ENCODE measurements around the gene KNDC1.
"Not testable (repeated sequence)": the region's sequence is repeated elsewhere in the genome, so short reads cannot be mapped to it uniquely, and the experiment has no call there.

Gene KNDC1

DNA sequence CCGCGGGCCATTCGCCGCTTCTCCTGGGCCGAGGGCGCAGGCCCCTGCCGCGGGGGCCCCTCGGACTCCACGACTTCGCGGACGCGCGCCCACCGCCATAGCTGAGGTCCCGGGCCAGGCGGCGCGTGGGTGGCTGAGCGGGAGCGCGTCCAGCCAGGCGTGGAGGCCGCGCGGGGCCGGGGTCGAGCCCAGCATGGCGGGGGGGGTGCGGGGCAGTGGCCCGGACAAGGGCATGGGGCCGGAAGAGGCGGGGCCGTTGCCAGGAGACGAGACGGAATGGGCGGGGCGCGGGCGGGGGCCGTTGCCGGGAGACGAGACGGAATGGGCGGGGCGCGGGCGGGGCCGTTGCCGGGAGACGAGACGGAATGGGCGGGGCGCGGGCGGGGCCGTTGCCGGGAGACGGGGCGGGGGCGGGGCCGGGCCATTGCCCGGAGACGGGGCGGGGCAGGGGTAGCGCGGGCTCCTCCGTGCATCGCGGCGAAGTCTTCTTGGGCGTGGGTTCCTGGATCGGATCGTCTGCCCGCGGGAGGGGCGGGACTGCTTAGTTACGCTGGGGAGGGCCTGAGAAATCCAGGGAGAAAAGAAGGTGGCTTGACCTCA, 101.8 kb downstream of the KNDC1 start:
- Histone ChIP-seq H3K27ac (ENCODE audit: low read depth, low read length) (peak overlapping the region; percentile 70), H3K36me3 (ENCODE audit: control insufficient read depth in 1 of 2, insufficient read depth in 2 of 2, low read length in 2 of 2) (no peaks in the 10 kb centered on the region), H3K4me1 (ENCODE audit: control insufficient read depth in 1 of 2, insufficient read depth in 2 of 2, low read length in 2 of 2) (peaks cover 43 to 70% of the 10 kb centered on the region in 2 donors), H3K9me3 (ENCODE audit: control insufficient read depth in 1 of 2, low read length in 2 of 2) (no peaks in the 10 kb centered on the region), H3K4me3 (ENCODE audit: low read depth in 1 of 2, low read length in 2 of 2) (peak overlapping the region; percentile 62 to 71), H3K9ac (ENCODE audit: low read depth in 1 of 2, low read length in 2 of 2) (peak overlapping the region; percentile 43 to 69), H3K27me3 (ENCODE audit: control insufficient read depth in 1 of 2, insufficient read depth in 2 of 2, low read length in 2 of 2) (peaks cover 0 to 5% of the 10 kb centered on the region in 2 donors)

DNA sequence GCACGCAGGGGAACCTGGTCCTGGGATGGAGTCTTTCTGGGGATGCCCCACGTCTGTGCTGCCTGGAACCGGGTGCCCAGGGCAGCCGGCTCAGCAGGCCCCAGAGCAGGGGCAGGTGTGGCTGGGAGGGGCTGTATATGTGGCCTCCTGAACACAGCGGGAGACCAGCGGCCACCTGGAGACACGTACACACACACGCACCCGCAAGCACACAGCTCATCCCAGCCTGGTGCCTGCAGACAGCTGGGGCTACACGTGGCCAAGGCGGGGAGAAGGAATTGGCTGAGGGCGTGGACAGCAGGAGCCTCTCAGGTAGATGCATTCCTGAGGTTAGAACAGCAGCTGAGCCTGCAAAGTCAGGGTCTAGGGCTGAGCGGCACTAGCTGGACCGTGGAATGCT, 102.7 kb downstream of the KNDC1 start:
- Histone ChIP-seq H3K9ac (ENCODE audit: low read depth in 1 of 2, low read length in 2 of 2) (no peak overlapping the region), H3K27ac (ENCODE audit: low read depth, low read length) (no peak overlapping the region), H3K4me3 (ENCODE audit: low read depth in 1 of 2, low read length in 2 of 2) (no peak overlapping the region)

DNA sequence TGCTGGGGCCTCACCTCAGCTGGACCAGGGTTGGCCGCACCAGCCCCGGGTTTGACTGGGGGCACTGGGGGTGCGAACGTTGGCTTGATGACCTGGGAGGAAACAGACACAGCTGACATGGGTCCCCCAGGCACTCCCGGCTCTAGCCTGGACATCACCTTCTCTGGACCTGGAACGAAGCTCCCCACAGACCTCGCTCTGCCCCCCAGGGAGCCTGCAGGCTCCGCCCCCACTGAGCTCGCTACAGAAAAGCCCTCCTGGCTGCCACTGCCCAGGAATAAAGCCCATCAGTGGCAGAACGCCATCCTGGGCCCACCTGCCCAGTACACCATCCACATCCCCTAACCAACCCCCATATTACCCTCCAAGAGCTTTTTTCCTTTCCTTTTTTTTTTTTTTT, 103.7 kb downstream of the KNDC1 start:
- Histone ChIP-seq H3K4me1 (ENCODE audit: control insufficient read depth in 1 of 2, insufficient read depth in 2 of 2, low read length in 2 of 2) (peaks cover 31 to 53% of the 10 kb centered on the region in 2 donors), H3K36me3 (ENCODE audit: control insufficient read depth in 1 of 2, insufficient read depth in 2 of 2, low read length in 2 of 2) (no peaks in the 10 kb centered on the region), H3K9ac (ENCODE audit: low read depth in 1 of 2, low read length in 2 of 2) (no peak overlapping the region), H3K9me3 (ENCODE audit: control insufficient read depth in 1 of 2, low read length in 2 of 2) (no peaks in the 10 kb centered on the region), H3K4me3 (ENCODE audit: low read depth in 1 of 2, low read length in 2 of 2) (no peak overlapping the region), H3K27ac (ENCODE audit: low read depth, low read length) (no peak overlapping the region), H3K27me3 (ENCODE audit: control insufficient read depth in 1 of 2, insufficient read depth in 2 of 2, low read length in 2 of 2) (peaks cover 0 to 5% of the 10 kb centered on the region in 2 donors)

More for the DNA sequence above, 102.7 kb downstream of the KNDC1 start:
- H3K4me1 ChIP-seq (ENCODE audit: control insufficient read depth in 1 of 2, insufficient read depth in 2 of 2, low read length in 2 of 2): peaks cover 40 to 63% of the 10 kb centered on the region in 2 donors
- no peaks in the 10 kb centered on the region for H3K9me3 ChIP-seq (ENCODE audit: control insufficient read depth in 1 of 2, low read length in 2 of 2)
- no peaks in the 10 kb centered on the region for H3K36me3 ChIP-seq (ENCODE audit: control insufficient read depth in 1 of 2, insufficient read depth in 2 of 2, low read length in 2 of 2)
- peaks cover 0 to 5% of the 10 kb centered on the region in 2 donors for H3K27me3 ChIP-seq (ENCODE audit: control insufficient read depth in 1 of 2, insufficient read depth in 2 of 2, low read length in 2 of 2)

DNA sequence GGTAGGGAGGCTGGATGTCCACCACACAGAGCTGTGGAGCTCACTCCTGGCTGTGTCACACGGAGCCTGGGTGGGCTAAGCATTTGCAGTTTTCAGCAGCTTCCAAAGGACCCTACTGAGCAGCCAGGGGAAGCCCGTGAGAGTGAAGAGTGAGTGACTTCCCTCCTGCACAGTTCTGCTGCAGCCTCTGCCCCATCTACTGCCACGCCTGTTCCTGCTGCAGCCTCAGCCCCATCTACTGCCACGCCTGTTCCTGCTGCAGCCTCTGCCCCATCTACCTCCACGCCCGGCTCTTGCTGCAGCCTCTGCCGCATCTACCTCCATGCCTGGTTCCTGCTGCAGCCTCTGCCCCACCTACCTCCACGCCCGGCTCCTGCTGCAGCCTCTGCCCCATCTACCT, 104.4 kb downstream of the KNDC1 start:
- H3K4me1 ChIP-seq (ENCODE audit: control insufficient read depth in 1 of 2, insufficient read depth in 2 of 2, low read length in 2 of 2): peaks cover 23 to 45% of the 10 kb centered on the region in 2 donors
- peaks cover 0 to 5% of the 10 kb centered on the region in 2 donors for H3K27me3 ChIP-seq (ENCODE audit: control insufficient read depth in 1 of 2, insufficient read depth in 2 of 2, low read length in 2 of 2)
- H3K4me3 ChIP-seq (ENCODE audit: low read depth in 1 of 2, low read length in 2 of 2): no peak overlapping the region
- no peaks in the 10 kb centered on the region for H3K9me3 ChIP-seq (ENCODE audit: control insufficient read depth in 1 of 2, low read length in 2 of 2)
- H3K27ac ChIP-seq (ENCODE audit: low read depth, low read length): no peak overlapping the region
- H3K9ac ChIP-seq (ENCODE audit: low read depth in 1 of 2, low read length in 2 of 2): no peak overlapping the region
- no peaks in the 10 kb centered on the region for H3K36me3 ChIP-seq (ENCODE audit: control insufficient read depth in 1 of 2, insufficient read depth in 2 of 2, low read length in 2 of 2)

DNA sequence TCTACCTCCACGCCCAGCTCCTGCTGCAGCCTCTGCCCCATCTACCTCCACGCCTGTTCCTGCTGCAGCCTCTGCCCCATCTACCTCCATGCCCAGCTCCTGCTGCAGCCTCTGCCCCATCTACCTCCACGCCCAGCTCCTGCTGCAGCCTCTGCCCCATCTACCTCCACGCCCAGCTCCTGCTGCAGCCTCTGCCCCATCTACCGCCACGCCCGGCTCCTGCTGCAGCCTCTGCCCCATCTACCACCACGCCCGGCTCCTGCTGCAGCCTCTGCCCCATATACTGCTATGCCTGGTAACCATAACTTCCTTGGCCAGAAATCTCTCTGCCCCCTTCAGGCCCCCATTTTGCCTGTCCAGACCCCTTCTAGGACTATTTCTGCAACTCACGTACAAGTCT, 105.0 kb downstream of the KNDC1 start:
- not testable (repeated sequence) for H3K27ac ChIP-seq (ENCODE audit: low read depth, low read length); H3K9ac ChIP-seq (ENCODE audit: low read depth in 1 of 2, low read length in 2 of 2); H3K4me3 ChIP-seq (ENCODE audit: low read depth in 1 of 2, low read length in 2 of 2); H3K27me3 ChIP-seq (ENCODE audit: control insufficient read depth in 1 of 2, insufficient read depth in 2 of 2, low read length in 2 of 2); H3K9me3 ChIP-seq (ENCODE audit: control insufficient read depth in 1 of 2, low read length in 2 of 2); H3K36me3 ChIP-seq (ENCODE audit: control insufficient read depth in 1 of 2, insufficient read depth in 2 of 2, low read length in 2 of 2)
- peaks cover 17 to 40% of the 10 kb centered on the region in 2 donors for H3K4me1 ChIP-seq (ENCODE audit: control insufficient read depth in 1 of 2, insufficient read depth in 2 of 2, low read length in 2 of 2)

DNA sequence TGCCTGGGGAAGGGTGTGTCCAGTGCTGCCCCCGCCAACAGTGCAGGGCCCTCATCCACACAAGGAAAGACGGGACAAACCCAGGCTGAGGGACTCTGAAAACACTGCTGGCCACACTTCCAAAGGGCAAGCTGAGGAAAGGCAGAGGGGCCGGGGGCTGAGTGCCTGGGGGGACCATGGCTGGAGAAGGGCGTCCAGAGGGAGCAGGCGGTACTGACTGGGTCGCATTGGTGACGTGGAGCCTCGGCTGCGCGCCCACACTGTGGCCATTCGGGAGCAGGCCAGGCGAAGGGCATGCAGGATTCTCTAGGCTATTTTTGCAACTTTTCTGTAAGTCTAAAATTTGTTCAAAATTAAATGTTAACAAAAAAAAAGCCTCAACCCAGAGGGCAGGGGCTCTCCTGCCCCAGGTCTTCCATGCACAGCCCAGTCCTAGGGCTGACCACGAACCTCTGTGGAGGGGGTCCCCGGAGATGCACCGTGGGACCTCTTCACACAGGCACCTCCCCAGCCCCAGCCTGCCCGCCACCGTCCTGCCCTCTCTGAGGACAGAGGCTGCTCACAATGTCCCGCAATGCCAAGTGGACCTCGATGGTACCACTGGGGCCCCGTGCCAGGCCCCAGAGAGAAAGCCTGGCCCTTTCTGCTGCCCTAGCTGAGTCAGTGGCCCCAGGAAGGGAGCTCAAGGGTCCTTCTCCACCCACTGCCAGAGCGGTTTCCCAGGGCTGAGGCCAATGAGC, 106.2 kb downstream of the KNDC1 start:
- Histone ChIP-seq H3K27me3 (ENCODE audit: control insufficient read depth in 1 of 2, insufficient read depth in 2 of 2, low read length in 2 of 2) (peaks cover 0 to 5% of the 10 kb centered on the region in 2 donors), H3K9me3 (ENCODE audit: control insufficient read depth in 1 of 2, low read length in 2 of 2) (no peaks in the 10 kb centered on the region), H3K36me3 (ENCODE audit: control insufficient read depth in 1 of 2, insufficient read depth in 2 of 2, low read length in 2 of 2) (peaks cover 3 to 5% of the 10 kb centered on the region in 2 donors)

DNA sequence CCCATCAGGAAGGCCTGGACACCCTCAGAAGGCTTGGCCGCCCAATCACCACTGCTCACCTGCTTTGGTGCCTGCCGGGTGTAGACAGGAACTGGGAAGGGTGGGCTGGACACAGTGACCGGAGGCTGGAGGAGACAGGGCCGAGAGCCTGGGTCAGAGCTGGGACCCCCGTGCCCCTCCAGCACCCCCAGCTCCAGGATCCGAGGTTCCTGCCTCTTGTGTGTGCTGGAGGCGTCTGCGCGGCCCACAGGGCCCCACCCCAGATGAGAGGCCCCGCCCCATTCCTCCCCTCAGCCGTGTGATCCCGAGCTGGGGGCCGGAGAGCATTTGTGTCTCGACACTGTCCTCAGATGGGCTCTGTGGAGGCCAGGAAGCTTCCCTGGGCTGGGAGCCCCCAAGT, 107.3 kb downstream of the KNDC1 start:
- Histone ChIP-seq H3K36me3 (ENCODE audit: control insufficient read depth in 1 of 2, insufficient read depth in 2 of 2, low read length in 2 of 2) (peaks cover 3 to 5% of the 10 kb centered on the region in 2 donors), H3K9me3 (ENCODE audit: control insufficient read depth in 1 of 2, low read length in 2 of 2) (no peaks in the 10 kb centered on the region), H3K9ac (ENCODE audit: low read depth in 1 of 2, low read length in 2 of 2) (no peak overlapping the region), H3K4me1 (ENCODE audit: control insufficient read depth in 1 of 2, insufficient read depth in 2 of 2, low read length in 2 of 2) (peaks cover 15 to 24% of the 10 kb centered on the region in 2 donors), H3K4me3 (ENCODE audit: low read depth in 1 of 2, low read length in 2 of 2) (no peak overlapping the region), H3K27ac (ENCODE audit: low read depth, low read length) (no peak overlapping the region), H3K27me3 (ENCODE audit: control insufficient read depth in 1 of 2, insufficient read depth in 2 of 2, low read length in 2 of 2) (peaks cover 0 to 5% of the 10 kb centered on the region in 2 donors)

More for the DNA sequence above, 106.2 kb downstream of the KNDC1 start:
- H3K27ac ChIP-seq (ENCODE audit: low read depth, low read length): no peak overlapping the region
- peaks cover 17 to 28% of the 10 kb centered on the region in 2 donors for H3K4me1 ChIP-seq (ENCODE audit: control insufficient read depth in 1 of 2, insufficient read depth in 2 of 2, low read length in 2 of 2)
- H3K4me3 ChIP-seq (ENCODE audit: low read depth in 1 of 2, low read length in 2 of 2): no peak overlapping the region
- H3K9ac ChIP-seq (ENCODE audit: low read depth in 1 of 2, low read length in 2 of 2): no peak overlapping the region

DNA sequence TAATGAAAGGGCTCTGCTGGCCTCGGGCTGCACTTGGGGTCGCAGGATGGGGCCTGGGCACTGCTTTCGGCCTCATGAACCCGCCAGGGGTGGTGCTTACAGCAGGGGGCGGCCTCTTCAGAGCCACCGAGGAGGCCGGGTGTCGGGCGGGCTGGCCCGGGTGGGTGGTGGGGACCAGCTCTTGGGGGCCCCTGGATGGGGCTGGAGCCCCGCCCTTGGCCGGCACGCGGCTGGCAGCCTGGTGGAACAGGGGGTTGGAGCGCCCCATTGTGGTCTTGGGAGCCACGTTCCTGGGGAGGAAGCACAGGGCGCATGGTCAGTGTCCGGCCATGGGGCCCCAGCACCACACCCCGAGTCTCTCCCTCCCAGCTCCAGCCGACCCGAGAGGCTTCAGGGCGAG, 107.8 kb downstream of the KNDC1 start:
- Histone ChIP-seq H3K4me1 (ENCODE audit: control insufficient read depth in 1 of 2, insufficient read depth in 2 of 2, low read length in 2 of 2) (peaks cover 9 to 19% of the 10 kb centered on the region in 2 donors), H3K27me3 (ENCODE audit: control insufficient read depth in 1 of 2, insufficient read depth in 2 of 2, low read length in 2 of 2) (peaks cover 0 to 3% of the 10 kb centered on the region in 2 donors), H3K9ac (ENCODE audit: low read depth in 1 of 2, low read length in 2 of 2) (no peak overlapping the region), H3K4me3 (ENCODE audit: low read depth in 1 of 2, low read length in 2 of 2) (no peak overlapping the region), H3K36me3 (ENCODE audit: control insufficient read depth in 1 of 2, insufficient read depth in 2 of 2, low read length in 2 of 2) (peaks cover 3 to 5% of the 10 kb centered on the region in 2 donors), H3K9me3 (ENCODE audit: control insufficient read depth in 1 of 2, low read length in 2 of 2) (no peaks in the 10 kb centered on the region), H3K27ac (ENCODE audit: low read depth, low read length) (no peak overlapping the region)

DNA sequence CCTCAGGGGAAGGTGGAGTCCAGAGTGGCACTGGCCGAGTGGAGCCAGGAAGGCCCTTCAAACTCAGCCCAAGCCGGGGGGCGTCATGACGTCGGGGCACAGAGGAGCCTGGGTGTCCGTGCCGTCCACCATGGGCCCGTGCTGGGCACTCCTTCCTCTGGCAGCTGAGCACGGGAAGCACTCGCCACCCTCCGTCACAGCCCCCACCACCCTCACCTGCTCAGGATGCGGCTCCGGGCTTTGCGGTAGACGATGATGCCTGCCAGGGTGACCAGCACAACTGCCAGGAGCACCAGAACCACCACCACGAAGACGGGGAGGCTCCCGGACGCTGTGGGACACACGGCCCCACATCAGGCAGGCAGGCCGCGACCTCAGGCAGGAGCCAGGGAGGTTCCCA, 108.5 kb downstream of the KNDC1 start:
- Histone ChIP-seq H3K4me1 (ENCODE audit: control insufficient read depth in 1 of 2, insufficient read depth in 2 of 2, low read length in 2 of 2) (peaks cover 4 to 16% of the 10 kb centered on the region in 2 donors), H3K9ac (ENCODE audit: low read depth in 1 of 2, low read length in 2 of 2) (no peak overlapping the region), H3K27me3 (ENCODE audit: control insufficient read depth in 1 of 2, insufficient read depth in 2 of 2, low read length in 2 of 2) (no peaks in the 10 kb centered on the region), H3K9me3 (ENCODE audit: control insufficient read depth in 1 of 2, low read length in 2 of 2) (no peaks in the 10 kb centered on the region), H3K36me3 (ENCODE audit: control insufficient read depth in 1 of 2, insufficient read depth in 2 of 2, low read length in 2 of 2) (peaks cover 3 to 5% of the 10 kb centered on the region in 2 donors), H3K4me3 (ENCODE audit: low read depth in 1 of 2, low read length in 2 of 2) (no peak overlapping the region), H3K27ac (ENCODE audit: low read depth, low read length) (no peak overlapping the region)

DNA sequence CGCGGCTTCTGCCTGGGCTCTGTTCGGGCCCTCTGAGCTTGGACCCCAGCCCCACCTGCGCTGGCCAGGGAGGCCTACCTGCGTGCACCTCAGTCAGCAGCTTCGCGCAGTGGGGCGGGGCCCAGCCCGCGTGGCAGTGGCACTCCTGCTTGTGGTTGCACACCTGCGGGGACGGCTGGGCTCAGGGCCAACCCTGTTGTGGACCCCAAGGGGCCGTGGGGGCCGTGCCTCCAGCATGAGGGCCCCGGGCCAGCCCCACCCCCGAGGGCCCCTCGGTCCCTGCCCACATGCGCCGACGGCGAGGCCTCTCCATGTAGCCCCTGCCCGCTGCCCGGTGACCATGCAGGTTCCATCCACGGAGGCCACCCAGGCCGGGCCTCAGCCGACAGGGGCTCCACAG, 109.3 kb downstream of the KNDC1 start:
- H3K36me3 ChIP-seq (ENCODE audit: control insufficient read depth in 1 of 2, insufficient read depth in 2 of 2, low read length in 2 of 2): peaks cover 3 to 5% of the 10 kb centered on the region in 2 donors
- H3K27ac ChIP-seq (ENCODE audit: low read depth, low read length): no peak overlapping the region
- H3K4me3 ChIP-seq (ENCODE audit: low read depth in 1 of 2, low read length in 2 of 2): no peak overlapping the region
- H3K9ac ChIP-seq (ENCODE audit: low read depth in 1 of 2, low read length in 2 of 2): no peak overlapping the region
- no peaks in the 10 kb centered on the region for H3K9me3 ChIP-seq (ENCODE audit: control insufficient read depth in 1 of 2, low read length in 2 of 2)
- H3K4me1 ChIP-seq (ENCODE audit: control insufficient read depth in 1 of 2, insufficient read depth in 2 of 2, low read length in 2 of 2): peaks cover 1 to 15% of the 10 kb centered on the region in 2 donors
- no peaks in the 10 kb centered on the region for H3K27me3 ChIP-seq (ENCODE audit: control insufficient read depth in 1 of 2, insufficient read depth in 2 of 2, low read length in 2 of 2)
